M059J (cell line): ENCODE measurements around the gene CXCL16. TPM values are rescaled to one million over a fixed set of nuclear protein-coding genes. Genes with fewer than 3 reads are reported as not detected.

ENCODE experiments used
- DNase-seq: peaks from one replicate; pipeline ENCODE4 v3.0.0-alpha.2; 2012; ENCODE audit warnings: low read depth
- total RNA-seq: library from RNA; depleted of rRNA; stranded (reverse); fragments of >200 nt; shearing (Covaris generic); gene quantifications from 2 replicates; pipeline ENCODE4 v1.2.3, GENCODE V29; 2014

Gene CXCL16
- total RNA-seq, 1 experiment from 2014 or later = 5.5 TPM

DNA sequence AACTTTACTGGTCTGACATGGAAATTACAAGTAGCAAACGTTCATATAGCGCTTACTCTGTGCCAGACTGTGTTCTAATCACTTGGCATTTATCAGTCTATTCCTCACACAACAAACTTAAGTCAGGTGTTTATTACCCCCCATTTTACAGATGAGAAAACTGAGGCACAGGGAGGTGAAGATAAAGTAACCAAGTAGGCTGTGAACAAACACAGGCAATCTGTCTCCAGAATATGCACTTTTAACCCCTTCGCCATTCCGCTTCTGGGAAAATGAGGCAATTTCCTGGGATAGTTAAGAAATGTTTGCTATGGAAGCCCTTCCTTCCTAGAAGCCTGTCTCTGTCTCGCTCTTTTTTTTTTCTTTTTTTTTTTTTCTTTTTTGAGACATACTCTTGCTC lies 12.2 kb upstream of the CXCL16 start:
- no peak for DNase-seq

DNA sequence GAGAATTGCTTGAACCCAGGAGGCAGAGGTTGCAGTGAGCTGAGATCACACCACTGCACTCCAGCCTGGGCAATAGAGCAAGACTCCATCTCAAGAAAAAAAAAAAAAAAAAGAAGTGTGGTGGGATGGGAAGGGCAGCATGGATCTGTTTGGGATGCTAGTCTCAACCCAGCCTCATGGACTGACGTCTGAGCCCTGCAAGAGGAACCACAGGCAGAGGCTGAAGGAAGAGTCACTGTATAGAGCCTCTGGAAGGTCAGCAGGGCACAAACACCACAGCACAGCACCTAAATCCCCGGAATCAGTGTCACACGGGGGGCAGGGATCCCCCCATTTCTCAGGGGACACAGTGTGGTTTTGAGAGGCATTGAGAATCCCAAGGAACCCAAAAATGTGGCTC lies 10.9 kb upstream of the CXCL16 start:
- DNase-seq = no peak

DNA sequence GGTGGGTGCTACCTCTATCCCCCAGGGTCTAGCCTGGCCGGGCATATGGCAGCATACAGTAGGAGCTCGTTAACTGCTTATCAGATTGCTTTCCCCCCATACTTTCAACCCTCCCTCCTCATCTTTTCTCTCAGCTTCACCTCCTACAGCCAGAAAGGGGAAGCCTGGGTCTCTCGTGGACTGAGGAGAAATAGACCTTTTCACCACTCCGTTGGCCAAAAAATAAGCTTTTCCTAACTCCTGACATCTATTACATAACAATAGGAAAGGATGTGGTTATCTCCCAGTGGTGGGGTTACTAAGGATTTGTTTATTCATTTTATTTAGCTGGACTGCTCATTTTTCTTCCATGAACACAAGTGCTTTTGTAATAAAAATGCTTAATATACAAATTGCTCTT lies 9.0 kb upstream of the CXCL16 start:
- no peak for DNase-seq

DNA sequence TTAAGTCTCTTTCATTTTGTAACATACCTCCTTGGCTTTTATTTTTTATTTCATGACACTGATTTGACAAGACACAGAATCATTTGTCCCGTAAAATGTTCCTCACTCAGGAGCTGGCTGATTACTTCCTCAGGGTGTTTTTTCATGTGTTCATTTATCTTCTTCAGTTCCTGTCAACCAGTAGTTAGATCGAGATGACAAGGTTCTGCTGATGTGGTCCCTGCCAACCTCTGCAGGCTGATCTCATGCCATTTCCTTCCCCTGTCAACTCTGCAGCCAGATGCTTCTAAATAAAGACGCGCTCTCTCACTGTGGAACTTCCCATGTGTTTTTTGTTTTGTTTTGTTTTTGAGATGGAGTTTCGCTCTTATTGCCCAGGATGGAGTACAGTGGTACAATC lies 8.1 kb upstream of the CXCL16 start:
- DNase-seq = peak; percentile 11

DNA sequence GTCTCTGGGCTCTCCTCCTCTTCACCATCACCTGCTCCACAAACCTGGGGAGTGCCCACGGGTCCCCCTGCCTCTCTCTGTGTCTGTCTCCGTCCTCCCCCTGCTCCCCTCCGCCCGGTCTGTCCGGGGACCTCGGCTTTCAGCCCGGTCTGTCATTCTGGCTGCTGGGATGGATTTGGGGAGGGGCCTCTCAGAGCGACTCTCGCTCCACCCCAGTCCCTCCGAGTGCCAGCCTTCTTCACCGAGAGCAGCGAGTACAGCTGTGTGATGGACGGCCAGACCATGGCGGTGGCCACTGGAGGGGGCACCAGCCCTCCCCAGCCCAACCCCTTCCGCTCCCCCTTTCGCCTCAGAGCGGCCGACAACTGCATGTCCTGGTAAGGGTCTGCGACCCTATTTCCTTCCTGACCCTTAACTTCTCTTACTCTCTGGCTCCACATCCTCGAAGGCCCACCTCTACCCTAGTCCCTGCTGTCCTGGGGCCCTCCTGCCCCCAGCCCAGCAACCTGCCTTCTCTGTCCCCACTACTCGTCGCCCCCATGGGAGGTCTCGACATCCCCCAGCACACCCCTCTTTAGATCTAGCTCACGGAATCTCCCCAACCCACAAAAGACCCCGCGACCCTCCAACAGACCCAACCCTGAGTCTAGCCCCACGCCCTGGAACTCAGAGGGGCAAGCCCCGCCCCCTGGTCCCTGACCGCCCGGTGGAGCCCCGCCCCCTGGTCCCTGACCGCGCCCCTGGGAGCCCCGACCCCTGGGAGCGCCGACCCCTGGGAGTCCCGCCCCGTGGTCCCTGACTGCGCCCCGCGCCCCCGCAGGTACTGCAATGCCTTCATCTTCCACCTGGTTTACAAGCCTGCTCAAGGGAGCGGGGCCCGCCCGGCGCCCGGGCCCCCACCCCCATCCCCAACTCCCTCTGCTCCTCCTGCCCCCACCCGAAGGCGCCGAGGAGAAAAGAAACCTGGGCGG lies 5.6 kb upstream of the CXCL16 start:
- DNase-seq = no peak

DNA sequence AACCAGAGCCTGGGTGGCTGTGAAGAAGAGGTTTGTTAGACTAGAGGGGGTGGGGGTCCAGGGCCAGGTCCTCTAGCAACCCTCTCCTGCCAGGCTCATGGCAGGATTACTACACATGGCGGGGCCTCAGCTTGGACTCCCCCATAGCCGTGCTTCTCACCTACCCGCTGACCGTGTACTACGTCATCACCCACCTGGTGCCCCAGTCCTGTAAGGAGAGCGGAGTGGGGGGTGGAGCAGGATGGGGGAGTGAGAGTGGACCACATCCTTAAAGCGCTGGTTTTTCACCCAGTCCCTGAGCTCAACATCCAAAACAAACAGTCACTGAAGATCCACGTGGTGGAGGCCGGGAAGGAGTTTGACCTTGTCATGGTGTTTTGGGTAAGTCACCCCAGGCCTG lies 4.2 kb upstream of the CXCL16 start:
- DNase-seq = no peak

DNA sequence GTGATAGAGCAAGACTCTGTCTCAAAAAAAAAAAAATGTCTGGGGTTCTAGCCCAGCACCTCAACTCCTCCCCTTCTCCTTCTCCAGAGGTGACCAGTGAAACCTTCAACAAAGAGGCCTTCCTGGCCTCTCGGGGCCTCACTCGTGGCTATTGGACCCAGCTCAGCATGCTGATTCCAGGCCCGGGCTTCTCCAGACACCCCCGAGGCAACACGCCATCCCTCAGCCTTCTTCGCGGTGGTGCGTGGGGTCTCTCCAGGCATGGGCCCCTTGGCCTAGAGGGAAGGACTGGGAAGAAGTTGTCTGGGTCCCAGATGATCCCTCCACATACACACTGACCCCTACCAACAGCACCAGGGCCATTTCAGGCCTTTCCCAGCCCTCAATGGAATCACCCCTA lies 3.5 kb upstream of the CXCL16 start:
- DNase-seq = no peak

DNA sequence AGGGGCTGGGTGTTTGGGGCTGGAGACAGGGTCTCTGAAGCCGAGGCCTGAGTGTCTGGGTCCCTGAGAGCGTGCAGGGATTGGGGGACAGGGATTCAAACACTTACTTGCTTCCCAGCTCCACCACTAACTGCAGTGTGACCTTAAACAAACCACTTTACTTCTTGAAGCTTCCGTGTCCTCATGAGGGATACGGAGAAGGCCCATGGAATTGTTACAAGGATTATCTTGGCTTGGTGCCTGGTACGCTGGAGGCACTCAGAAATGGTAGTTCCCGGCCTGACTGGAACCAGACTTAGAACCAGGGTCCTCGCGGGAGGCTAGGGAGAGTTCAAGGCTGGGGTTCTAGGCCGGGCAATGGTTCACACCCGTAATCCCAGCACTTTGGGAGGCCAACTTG lies 2.9 kb upstream of the CXCL16 start:
- DNase-seq = peak; percentile 11

DNA sequence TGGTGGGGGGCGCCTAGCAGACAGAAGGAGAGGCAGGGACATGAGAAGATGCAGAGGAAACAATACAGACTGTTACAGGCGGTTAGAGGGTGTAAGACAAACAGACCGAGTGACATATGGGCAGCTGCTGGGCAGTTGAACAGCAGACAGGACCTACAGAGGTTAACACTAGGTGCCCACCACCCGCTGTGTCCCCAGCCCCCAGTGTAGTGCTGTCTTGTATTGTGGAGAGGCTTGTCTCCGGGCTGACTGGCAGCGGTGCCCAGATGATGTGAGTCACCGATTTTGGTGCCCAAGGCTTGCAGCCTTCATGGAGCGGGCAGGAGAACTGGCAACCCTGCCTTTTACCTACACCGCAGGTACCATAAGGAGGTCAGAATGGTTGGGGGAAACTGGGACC lies 2.4 kb upstream of the CXCL16 start:
- DNase-seq = no peak

DNA sequence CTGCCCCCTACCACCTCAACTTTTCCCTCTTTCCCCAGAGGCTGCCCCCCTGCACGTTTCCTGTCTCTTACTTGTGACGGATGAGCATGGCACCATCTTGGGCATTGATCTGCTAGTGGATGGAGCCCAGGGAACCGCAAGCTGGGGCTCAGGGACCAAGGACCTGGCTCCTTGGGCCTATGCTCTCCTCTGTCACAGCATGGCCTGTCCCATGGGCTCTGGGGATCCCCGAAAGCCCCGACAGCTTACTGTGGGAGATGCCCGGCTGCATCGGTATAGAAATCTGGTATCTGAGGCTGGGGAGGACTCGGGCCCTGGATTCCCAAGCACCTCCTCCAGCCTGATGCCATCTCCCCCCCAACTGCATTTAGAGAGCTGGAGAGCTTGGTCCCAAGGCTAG lies 1.8 kb upstream of the CXCL16 start:
- DNase-seq = no peak

DNA sequence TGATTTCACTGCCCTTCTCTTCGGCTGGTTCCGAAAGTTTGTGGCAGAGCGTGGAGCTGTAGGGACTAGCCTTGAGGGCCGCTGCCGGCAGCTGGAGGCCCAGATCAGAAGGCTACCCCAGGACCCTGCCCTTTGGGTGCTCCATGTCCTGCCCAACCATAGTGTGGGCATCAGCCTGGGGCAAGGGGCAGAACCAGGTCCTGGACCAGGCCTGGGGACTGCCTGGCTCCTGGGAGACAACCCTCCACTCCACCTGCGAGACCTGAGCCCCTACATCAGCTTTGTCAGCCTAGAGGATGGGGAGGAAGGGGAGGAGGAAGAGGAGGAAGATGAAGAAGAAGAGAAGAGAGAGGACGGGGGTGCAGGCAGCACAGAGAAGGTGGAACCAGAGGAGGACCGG lies 856 bp upstream of the CXCL16 start:
- no peak for DNase-seq

DNA sequence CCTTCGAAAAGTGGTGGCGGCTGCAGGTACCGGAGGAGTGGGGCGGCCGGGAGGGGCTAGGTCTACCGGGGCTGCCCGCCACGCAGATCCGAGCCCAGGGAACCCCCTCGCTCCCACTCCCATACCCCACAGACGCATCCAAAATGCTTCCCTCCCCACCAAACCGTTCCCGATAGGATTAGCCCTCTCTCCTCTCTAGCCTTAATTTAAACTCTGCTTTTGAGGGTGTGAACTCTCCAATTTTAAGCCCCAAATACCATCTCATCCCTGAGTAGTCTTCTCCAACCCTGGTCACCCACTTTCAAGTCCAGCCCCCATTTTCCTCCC lies 260 bp upstream of the CXCL16 start:
- DNase-seq = no peak

DNA sequence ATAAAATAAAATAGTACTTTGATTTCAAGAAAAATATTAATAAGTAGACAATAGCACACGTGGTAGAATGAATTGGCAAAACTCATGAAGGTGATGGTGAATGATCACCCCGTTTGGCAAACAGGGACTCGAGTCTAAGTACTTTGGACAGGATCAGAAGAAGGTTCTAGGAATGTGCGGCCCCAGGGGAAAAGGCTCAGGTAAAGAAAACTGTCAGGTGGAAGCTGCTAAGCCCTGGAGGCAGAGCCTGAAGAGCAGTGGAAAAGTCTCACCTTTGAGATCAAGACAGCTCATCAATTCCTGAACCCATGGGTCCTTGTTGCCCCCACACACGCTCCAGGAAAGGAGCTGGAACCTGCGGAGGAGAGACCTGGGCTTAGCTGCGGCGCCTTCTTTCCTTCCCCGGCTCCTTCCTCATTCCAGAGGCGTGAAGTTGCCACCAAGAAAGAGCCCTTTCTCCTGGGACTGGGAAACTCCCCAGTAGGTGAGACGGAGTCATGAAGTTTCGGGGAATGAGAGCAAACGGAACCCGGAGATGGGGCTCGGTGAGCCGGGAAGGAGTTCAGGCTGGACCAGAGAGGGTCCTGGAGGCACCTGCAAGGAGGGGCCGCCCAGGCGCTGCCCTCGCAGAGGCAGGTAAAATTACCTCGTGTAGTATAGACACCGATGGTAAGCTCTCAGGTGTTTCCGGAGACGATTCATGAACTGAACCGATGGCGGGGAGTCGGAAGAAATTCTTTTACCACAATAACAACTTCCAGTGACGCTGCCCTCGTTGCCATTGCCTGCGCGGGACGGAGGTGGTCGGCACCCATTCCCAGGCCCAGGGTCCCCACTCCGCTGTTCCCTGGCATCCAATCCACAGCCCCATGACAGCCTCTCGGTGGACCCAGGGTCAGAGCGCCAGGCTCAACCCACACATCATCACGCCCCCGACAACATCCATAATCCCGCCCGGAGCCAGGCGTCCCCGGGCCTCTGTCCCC lies 1.3 kb downstream of the CXCL16 start:
- DNase-seq = no peak

DNA sequence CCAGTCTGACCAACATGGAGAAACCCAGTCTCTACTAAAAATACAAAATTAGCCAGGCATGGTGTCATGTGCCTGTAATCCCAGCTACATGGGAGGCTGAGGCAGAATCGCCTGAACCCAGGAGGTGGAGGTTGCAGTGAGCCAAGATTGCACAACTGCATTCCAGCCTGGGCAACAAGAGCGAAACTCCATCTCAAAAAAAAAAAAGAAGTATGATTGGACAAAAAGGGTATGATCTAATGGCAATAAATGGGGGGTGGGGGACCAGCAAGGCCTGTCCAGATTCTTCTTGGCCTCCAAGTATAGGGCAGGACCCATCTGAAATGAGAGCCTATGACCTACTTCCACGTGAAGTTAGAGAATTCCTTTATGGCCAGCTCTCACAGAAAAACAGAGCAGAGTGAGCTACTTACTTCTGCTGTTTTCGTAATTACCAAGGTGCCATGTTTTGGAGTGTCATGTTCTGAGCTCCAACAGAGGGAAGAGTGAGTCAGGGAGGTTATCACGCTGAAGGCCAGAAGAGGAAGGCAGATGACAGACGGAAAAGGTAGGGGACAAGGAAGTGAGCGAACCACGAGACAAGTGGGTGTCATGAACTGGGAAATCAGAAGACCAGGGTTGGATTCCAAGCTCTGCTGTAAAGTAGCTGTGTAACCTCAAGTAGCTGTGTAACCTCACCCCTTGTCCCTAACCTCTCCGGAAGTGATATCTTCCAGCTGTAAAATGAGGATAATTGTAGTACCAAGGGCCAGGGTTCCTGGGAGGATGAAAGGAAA lies 3.7 kb downstream of the CXCL16 start:
- DNase-seq = no peak

DNA sequence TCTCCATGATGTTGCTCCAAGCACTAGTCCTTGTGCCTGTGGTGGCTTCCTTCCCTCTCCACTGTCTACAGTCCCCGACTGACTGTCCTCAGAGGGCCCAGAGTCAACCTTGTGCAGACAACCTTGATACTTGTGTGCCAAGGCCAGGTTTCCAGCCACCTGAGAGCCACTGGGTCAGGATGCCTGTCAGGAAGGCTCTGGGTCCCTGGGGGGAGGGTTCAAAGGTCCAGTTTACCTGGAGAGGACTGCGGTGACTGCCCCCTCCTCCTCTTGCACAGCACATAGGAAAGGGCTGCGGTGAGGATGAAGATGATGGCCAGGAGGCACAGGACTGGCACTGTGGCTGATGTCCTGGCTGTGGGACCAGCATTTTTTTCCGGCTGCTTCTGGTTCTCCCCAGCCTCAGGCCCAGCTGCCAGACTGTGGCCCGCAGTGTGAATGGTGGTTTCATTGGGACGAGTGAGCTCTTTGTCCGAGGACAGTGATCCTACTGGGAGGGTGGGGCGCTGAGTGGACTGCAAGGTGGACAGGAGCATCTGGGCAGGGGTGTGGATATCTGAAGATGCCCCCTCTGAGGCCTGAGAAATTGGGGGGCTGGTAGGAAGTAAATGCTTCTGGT lies 4.8 kb downstream of the CXCL16 start:
- no peak for DNase-seq

DNA sequence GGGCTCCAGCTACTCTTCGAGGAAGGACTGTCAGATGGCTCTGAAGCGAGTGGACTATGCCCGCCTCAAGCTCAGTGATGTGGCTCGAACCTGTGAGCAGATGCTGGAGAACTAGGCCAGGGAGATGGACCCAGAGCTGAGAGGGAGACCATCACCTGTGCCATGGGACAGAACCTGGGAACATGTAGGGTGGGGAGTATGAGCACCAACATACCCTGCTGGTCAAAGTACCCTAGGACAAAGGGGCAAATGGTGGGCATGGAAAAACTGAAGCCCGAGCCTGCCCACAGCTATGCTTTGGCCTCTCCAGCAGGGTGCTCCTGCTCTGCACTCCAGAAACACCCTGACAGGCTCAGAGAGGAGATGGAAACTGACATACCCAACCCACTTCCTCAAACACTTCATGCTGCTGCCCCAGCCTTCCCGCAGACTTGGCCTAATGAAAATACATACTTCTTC lies 6.6 kb downstream of the CXCL16 start:
- no peak for DNase-seq

DNA sequence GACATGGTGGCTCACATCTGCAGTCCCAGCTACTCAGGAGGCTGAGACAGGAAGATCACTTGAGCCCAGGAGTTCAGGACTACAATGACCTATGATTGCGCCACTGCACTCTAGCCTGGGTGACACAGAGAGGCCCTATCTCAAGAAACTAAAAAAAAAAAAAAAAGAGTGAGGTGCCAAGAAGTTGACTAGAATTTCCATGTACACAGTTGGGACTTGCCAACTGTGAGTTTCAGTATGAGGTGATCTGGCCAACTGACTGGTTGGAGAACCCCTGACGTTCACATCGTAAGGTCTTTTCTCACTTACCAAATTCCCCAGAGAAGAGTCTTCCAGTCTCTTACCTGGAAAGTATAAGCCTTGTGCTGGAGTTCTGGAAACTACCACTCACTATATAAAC lies 11.6 kb downstream of the CXCL16 start:
- no peak for DNase-seq

DNA sequence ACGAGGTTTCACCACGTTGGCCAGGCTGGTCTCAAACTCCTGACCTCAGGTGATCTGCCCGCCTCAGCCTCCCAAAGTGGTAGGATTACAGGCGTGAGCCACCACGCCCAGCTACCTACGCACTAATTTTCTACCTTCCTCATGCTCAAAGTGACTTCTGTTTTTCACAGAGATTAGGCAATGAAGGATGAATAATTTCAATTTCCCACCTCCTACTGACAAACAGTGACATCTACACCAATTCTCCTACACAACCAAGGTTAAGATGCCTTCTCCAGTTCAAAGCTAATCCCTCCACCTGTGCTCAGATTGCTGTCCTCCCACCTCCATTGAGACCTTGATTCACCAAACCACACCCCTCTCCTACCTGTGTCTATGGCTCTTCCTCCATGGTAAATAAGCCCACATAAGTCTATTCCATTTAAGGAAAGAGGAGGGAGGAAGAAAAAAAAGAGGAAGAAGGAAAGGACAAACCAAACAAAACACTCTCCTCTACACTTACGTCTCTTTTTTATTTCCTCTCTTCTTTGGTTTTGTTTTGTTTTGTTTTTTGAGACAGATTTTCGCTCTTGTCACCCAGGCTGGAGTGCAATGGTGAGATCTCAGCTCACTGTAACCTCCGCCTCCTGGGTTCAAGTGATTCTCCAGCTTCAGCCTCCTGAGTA lies 13.9 kb downstream of the CXCL16 start:
- DNase-seq = no peak

DNA sequence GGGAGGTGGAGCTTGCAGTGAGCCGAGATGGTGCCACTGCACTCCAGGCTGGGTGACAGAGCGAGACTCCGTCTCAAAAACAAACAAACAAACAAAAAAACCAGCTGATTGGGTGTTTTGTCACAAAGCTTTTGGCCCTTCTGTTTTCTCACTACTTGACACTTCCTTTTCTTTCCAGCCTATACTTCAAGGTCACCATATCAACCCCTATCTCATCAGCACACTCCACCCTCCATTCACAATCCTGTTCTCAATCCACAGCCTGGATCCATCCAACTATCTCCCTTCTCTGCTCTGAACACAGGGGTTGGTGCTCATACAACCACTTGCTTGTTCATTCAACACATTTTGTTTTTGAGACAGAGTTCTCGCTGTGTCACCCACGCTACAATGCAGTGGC lies 15.1 kb downstream of the CXCL16 start:
- no peak for DNase-seq

DNA sequence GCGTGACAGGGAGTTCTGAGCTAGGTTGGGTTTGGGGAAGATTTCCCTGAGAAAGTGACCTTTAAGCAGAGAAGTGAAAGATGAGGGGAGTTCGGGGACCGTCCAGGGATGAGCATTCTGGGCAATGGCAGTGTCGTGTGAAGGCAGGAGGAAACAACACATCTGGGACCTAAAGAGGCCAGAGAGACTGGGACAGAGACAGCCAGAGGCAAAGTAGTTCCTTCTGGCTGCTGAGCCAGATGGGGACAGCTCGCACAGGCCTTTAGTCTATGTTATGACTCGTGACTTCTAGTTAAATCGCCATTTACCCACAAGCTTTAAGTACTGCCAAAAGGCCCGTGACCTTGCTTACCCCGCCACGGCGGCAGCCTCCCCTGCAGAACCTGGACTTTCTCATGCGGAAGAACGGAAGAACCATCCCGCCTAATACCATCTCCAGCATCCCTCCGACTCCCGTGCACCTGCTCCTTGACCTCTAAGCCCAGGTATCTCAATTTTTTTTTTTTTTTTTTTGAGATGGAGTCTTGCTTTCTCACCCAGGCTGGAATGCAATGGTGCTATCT lies 17.0 kb downstream of the CXCL16 start:
- peak; percentile 20 for DNase-seq
